AG04449 (cell line): ENCODE data around the gene SLC25A20.

Experiments
- CTCF ChIA-PET: fragments of 350-600 bp; formaldehyde crosslinking; extraction: SDS; loops from one replicate; lab custom pipeline; 2021; ENCODE audit warnings: antibody characterized with exemption; lab: Yijun Ruan, JAX
- POLR2A ChIA-PET: fragments of 400-600, 350-600 bp; formaldehyde crosslinking; extraction: SDS; loops from one replicate; lab custom pipeline; 2020; ENCODE audit warnings: antibody characterized with exemption, inconsistent platforms; lab: Yijun Ruan, JAX
- DNase-seq: peaks from one replicate; pipeline ENCODE4 v3.0.0-alpha.2; 2010; ENCODE audit warnings: low read depth, low spot score
- H3K4me3 ChIP-seq: 2 replicates; pipeline ENCODE4 v1.5.1; 2011; ENCODE audit warnings: low read depth, mild to moderate bottlenecking, control low read depth, low read length
- CTCF ChIP-seq: IDR thresholded peaks from one replicate; pipeline ENCODE4 v1.5.1; 2011; ENCODE audit warnings: mild to moderate bottlenecking, moderate library complexity, low read length, control low read depth, inconsistent platforms; ENCODE audit not compliant: insufficient read depth; ENCODE audit errors: missing control alignments

The SLC25A20 gene

GRCh38 chr3:48935530-48935929 lies 36.8 kb upstream of the SLC25A20 start:
- TF ChIP-seq CTCF = no peak
- no peak for DNase-seq
- ChIA-PET CTCF (interaction anchor here (1.0 to 2.1 kb wide), 2 partner anchors 17 to 198 kb away, joined by 5 read pairs; partner anchors contain the start of gene ARIH2), POLR2A (no interaction called here)
- H3K4me3 ChIP-seq = no peak overlapping the region

GRCh38 chr3:48934333-48934991 lies 35.8 kb upstream of the SLC25A20 start:
- ChIA-PET POLR2A (no interaction called here), CTCF (interaction anchor here (0.9 to 2.1 kb wide), 4 partner anchors 15 to 248 kb away, joined by 3 to 5 read pairs (median 4); partner anchors contain the start of gene ARIH2)
- DNase-seq = no peak
- H3K4me3 ChIP-seq = no peak overlapping the region
- TF ChIP-seq CTCF = no peak

- no peak for DNase-seq
- CTCF ChIA-PET = interaction anchor here (1.0 kb wide), 1 partner anchor 13 kb away, joined by 3 read pairs; the partner anchor contains the start of gene ARIH2
- no peak overlapping the region for H3K4me3 ChIP-seq
- no peak for TF ChIP-seq CTCF
- POLR2A ChIA-PET = no interaction called here
Measured at GRCh38 chr3:48931944-48932580, 33.4 kb upstream of the SLC25A20 start.

GRCh38 chr3:48930590-48930989 lies 31.9 kb upstream of the SLC25A20 start:
- no peak overlapping the region for H3K4me3 ChIP-seq
- no peak for DNase-seq
- no peak for TF ChIP-seq CTCF
- CTCF ChIA-PET = no interaction called here
- POLR2A ChIA-PET = no interaction called here

- no peak overlapping the region for H3K4me3 ChIP-seq
- no peak for TF ChIP-seq CTCF
- CTCF ChIA-PET = interaction anchor here (0.8 kb wide), 1 partner anchor 14 kb away, joined by 3 read pairs; no protein-coding TSS in a partner anchor
- POLR2A ChIA-PET = interaction anchor here (0.6 kb wide), 1 partner anchor 12 kb away, joined by 4 read pairs; no protein-coding TSS in a partner anchor
- no peak for DNase-seq
Measured at GRCh38 chr3:48929358-48930035, 30.8 kb upstream of the SLC25A20 start.

GRCh38 chr3:48928679-48929078 lies 30.0 kb upstream of the SLC25A20 start:
- POLR2A ChIA-PET = no interaction called here
- no peak overlapping the region for H3K4me3 ChIP-seq
- no peak for TF ChIP-seq CTCF
- CTCF ChIA-PET = interaction anchor here (0.7 to 0.8 kb wide), 2 partner anchors 9 to 15 kb away, joined by 3 read pairs; no protein-coding TSS in a partner anchor
- no peak for DNase-seq
